H9 (cell line): ENCODE data around the gene ATM. TPM values are rescaled to one million over a fixed set of nuclear protein-coding genes. Genes with fewer than 3 reads are reported as not detected.

Source experiments
- DNase-seq: peaks from one replicate; pipeline ENCODE4 v3.0.0-alpha.2; 2017
- H2AFZ ChIP-seq: one replicate; pipeline ENCODE4 v1.6.1; 2013; ENCODE audit warnings: mild to moderate bottlenecking, low read length, control low read depth, moderate library complexity
- H2AK5ac ChIP-seq: 2 replicates; pipeline ENCODE4 v1.6.1; 2013; ENCODE audit warnings: low read length, control low read depth, mixed read lengths; ENCODE audit not compliant: insufficient read length
- H2BK120ac ChIP-seq: one replicate; pipeline ENCODE4 v1.6.1; 2013; ENCODE audit warnings: low read depth, mild to moderate bottlenecking, low read length, control low read depth, inconsistent platforms; ENCODE audit not compliant: poor library complexity, severe bottlenecking
- H2BK12ac ChIP-seq: 2 replicates; pipeline ENCODE4 v1.6.1; 2013; ENCODE audit warnings: low read length, control low read depth, mixed read lengths, low read depth; ENCODE audit not compliant: insufficient read length
- H2BK15ac ChIP-seq: 2 replicates; pipeline ENCODE4 v1.6.1; 2013; ENCODE audit warnings: low read depth, low read length, control low read depth
- H2BK20ac ChIP-seq: one replicate; pipeline ENCODE4 v1.6.1; 2013; ENCODE audit warnings: low read depth, mild to moderate bottlenecking, low read length, control low read depth, inconsistent platforms; ENCODE audit not compliant: poor library complexity, severe bottlenecking
- H2BK5ac ChIP-seq: 2 replicates; pipeline ENCODE4 v1.6.1; 2013; ENCODE audit warnings: low read length, control low read depth, mixed read lengths; ENCODE audit not compliant: insufficient read length
- H3K14ac ChIP-seq: 2 replicates; pipeline ENCODE4 v1.6.1; 2013; ENCODE audit warnings: low read length, control low read depth; ENCODE audit not compliant: insufficient read depth
- H3K18ac ChIP-seq: 2 replicates; pipeline ENCODE4 v1.6.1; 2013; ENCODE audit warnings: low read depth, mild to moderate bottlenecking, mixed read lengths, low read length, control low read depth; ENCODE audit not compliant: insufficient read length
- H3K23ac ChIP-seq: 2 replicates; pipeline ENCODE4 v1.6.1; 2013; ENCODE audit warnings: low read length, control low read depth, mixed read lengths, low read depth; ENCODE audit not compliant: insufficient read length
- H3K23me2 ChIP-seq: 2 replicates; pipeline ENCODE4 v1.6.1; 2013; ENCODE audit warnings: low read depth, mild to moderate bottlenecking, mixed read lengths, low read length, control low read depth; ENCODE audit not compliant: insufficient read length, poor library complexity, severe bottlenecking
- H3K27ac ChIP-seq: 2 replicates; pipeline ENCODE4 v1.5.1; 2013; ENCODE audit warnings: low read length, control low read depth, mixed read lengths, low read depth; ENCODE audit not compliant: insufficient read length
- H3K27me3 ChIP-seq: 2 replicates; pipeline ENCODE4 v1.6.1; 2013; ENCODE audit warnings: low read length, control low read depth, inconsistent platforms; ENCODE audit not compliant: insufficient read depth
- H3K4ac ChIP-seq: 2 replicates; pipeline ENCODE4 v1.6.1; 2013; ENCODE audit warnings: low read depth, mild to moderate bottlenecking, control low read depth, inconsistent platforms, low read length, moderate library complexity
- H3K4me1 ChIP-seq: 2 replicates; pipeline ENCODE4 v1.6.1; 2013; ENCODE audit warnings: low read length, control low read depth, inconsistent platforms; ENCODE audit not compliant: insufficient read depth
- H3K4me2 ChIP-seq: 2 replicates; pipeline ENCODE4 v1.6.1; 2013; ENCODE audit warnings: low read length, control low read depth, mixed read lengths; ENCODE audit not compliant: insufficient read length, insufficient read depth
- H3K56ac ChIP-seq: 2 replicates; pipeline ENCODE4 v1.6.1; 2013; ENCODE audit warnings: low read depth, mild to moderate bottlenecking, mixed read lengths, low read length, control low read depth; ENCODE audit not compliant: insufficient read length
- H3K79me1 ChIP-seq: 2 replicates; pipeline ENCODE4 v1.6.1; 2013; ENCODE audit warnings: low read depth, mild to moderate bottlenecking, moderate library complexity, low read length, control low read depth, inconsistent platforms; ENCODE audit not compliant: insufficient read depth, poor library complexity, severe bottlenecking
- H3K79me2 ChIP-seq: 2 replicates; pipeline ENCODE4 v1.6.1; 2013; ENCODE audit warnings: low read length, control low read depth, inconsistent platforms; ENCODE audit not compliant: insufficient read depth
- H3K9ac ChIP-seq: 2 replicates; pipeline ENCODE4 v1.6.1; 2013; ENCODE audit warnings: low read length, control low read depth, mixed read lengths; ENCODE audit not compliant: insufficient read length; ENCODE audit errors: extremely low read depth
- H3K9me3 ChIP-seq: one replicate; pipeline ENCODE4 v1.6.1; 2013; ENCODE audit warnings: low read depth, low read length, inconsistent platforms; ENCODE audit not compliant: control insufficient read depth
- H3T11ph ChIP-seq: one replicate; pipeline ENCODE4 v1.6.1; 2013; ENCODE audit warnings: mild to moderate bottlenecking, low read length, control low read depth, inconsistent platforms
- H4K20me1 ChIP-seq: one replicate; pipeline ENCODE4 v1.6.1; 2013; ENCODE audit not compliant: control insufficient read depth, insufficient read length, insufficient read depth
- H4K5ac ChIP-seq: 2 replicates; pipeline ENCODE4 v1.6.1; 2013; ENCODE audit warnings: low read depth, mild to moderate bottlenecking, mixed read lengths, low read length, control low read depth; ENCODE audit not compliant: insufficient read length
- H4K8ac ChIP-seq: replicated peaks from 2 replicates; pipeline ENCODE4 v1.6.1; 2013; ENCODE audit warnings: low read length, control low read depth, mixed read lengths, low read depth; ENCODE audit not compliant: insufficient read length
- H4K91ac ChIP-seq: 2 replicates; pipeline ENCODE4 v1.6.1; 2013; ENCODE audit warnings: low read depth, mild to moderate bottlenecking, moderate library complexity, mixed read lengths, low read length, control low read depth; ENCODE audit not compliant: insufficient read length
- H3K27ac Mint-ChIP-seq, 3 experiments: 2 replicates in 2 of 3; 3 replicates in 1 of 3; pipeline ENCODE4 v1.8.0; 2020 to 2021; ENCODE audit warnings: mixed read lengths in 3 of 3, mild to moderate bottlenecking in 1 of 3, moderate library complexity in 1 of 3
- H3K27me3 Mint-ChIP-seq: 2 replicates; pipeline ENCODE4 v1.8.0; 2021; ENCODE audit warnings: low read depth, mild to moderate bottlenecking, moderate library complexity, mixed read lengths
- H3K36me3 Mint-ChIP-seq, 3 experiments: 2 replicates in 2 of 3; 3 replicates in 1 of 3; pipeline ENCODE4 v1.8.0; 2020 to 2021; ENCODE audit warnings: low read depth in 3 of 3, mixed read lengths in 3 of 3; ENCODE audit not compliant: insufficient read depth in 1 of 3
- H3K4me1 Mint-ChIP-seq, 2 experiments: 2 replicates each; pipeline ENCODE4 v1.8.0; 2020; ENCODE audit warnings: mixed read lengths in 2 of 2
- H3K4me3 Mint-ChIP-seq, 2 experiments: 2 replicates in 1 of 2; 3 replicates in 1 of 2; pipeline ENCODE4 v1.8.0; 2020 to 2021; ENCODE audit warnings: mild to moderate bottlenecking in 2 of 2, mixed read lengths in 2 of 2, moderate library complexity in 1 of 2
- H3K9me3 Mint-ChIP-seq, 2 experiments: 2 replicates in 1 of 2; 3 replicates in 1 of 2; pipeline ENCODE4 v1.8.0; 2020; ENCODE audit warnings: mild to moderate bottlenecking in 2 of 2, mixed read lengths in 2 of 2, moderate library complexity in 1 of 2
- CTCF ChIP-seq: fragments of 200-600 bp; sonication (generic); conservative IDR thresholded peaks from 3 replicates; pipeline ENCODE4 v1.8.0; 2021; ENCODE audit warnings: antibody characterized with exemption, mild to moderate bottlenecking
- WGBS: extraction: QIAGEN DNeasy Blood & Tissue Kit; methylation state at CpG from one replicate; pipeline ENCODE4 v1.1.7; 2013; ENCODE audit warnings: missing lambda C conversion rate, low lambda C conversion rate, mixed read lengths; ENCODE audit not compliant: insufficient read length; ENCODE audit errors: extremely low coverage; 5-methylcytosine and 5-hydroxymethylcytosine counted together
- total RNA-seq: library from RNA; stranded (reverse); gene quantifications from 2 replicates; pipeline ENCODE4 v1.2.1, GENCODE V29; 2021

Gene ATM
- total RNA-seq, 1 experiment from 2014 or later: 58.9 TPM

- DNase-seq: no peak
- Mint-ChIP-seq H3K27ac (no peak overlapping the region), H3K4me3 (no peak overlapping the region), H3K4me1 (no peaks in the 10 kb centered on the region), H3K27me3 (no peaks in the 10 kb centered on the region), H3K9me3 (no peaks in the 10 kb centered on the region), H3K36me3 (peaks cover 3 to 34% (median 22%) of the 10 kb centered on the region in 3 experiments; a peak in 5 of 7 replicates)
- H3K27ac ChIP-seq: no peak overlapping the region
- no peak overlapping the region for H2BK20ac ChIP-seq
- no peak overlapping the region for H2AK5ac ChIP-seq
- H3K79me2 ChIP-seq: no peaks in the 10 kb centered on the region
- no peaks in the 10 kb centered on the region for H4K20me1 ChIP-seq
- H2BK5ac ChIP-seq: no peak overlapping the region
- H3K56ac ChIP-seq: no peak overlapping the region
- no peak overlapping the region for H2AFZ ChIP-seq
- no peak overlapping the region for H3K14ac ChIP-seq
- no peak overlapping the region for H2BK12ac ChIP-seq
- no peak overlapping the region for H4K8ac ChIP-seq
- H3K18ac ChIP-seq: no peak overlapping the region
- no peak overlapping the region for H3T11ph ChIP-seq
- no peaks in the 10 kb centered on the region for H3K9me3 ChIP-seq
- H4K91ac ChIP-seq: no peak overlapping the region
- H2BK15ac ChIP-seq: no peak overlapping the region
- no peak overlapping the region for H4K5ac ChIP-seq
- no peak overlapping the region for H3K9ac ChIP-seq
- no CpG with 5 or more reads among the region's 2 CpGs for WGBS
- H3K79me1 ChIP-seq: no peaks in the 10 kb centered on the region
- no peak overlapping the region for H3K23ac ChIP-seq
- H3K4me1 ChIP-seq: no peaks in the 10 kb centered on the region
- no peak overlapping the region for H3K4me2 ChIP-seq
- H3K27me3 ChIP-seq: no peaks in the 10 kb centered on the region; the same call in 1 of the 2 replicates
- no peak for TF ChIP-seq CTCF
- no peak overlapping the region for H3K4ac ChIP-seq
- H3K23me2 ChIP-seq: no peaks in the 10 kb centered on the region
- no peak overlapping the region for H2BK120ac ChIP-seq
Measured at GRCh38 chr11:108313444-108313843, 90.6 kb downstream of the ATM start.
